WI38 (cell line): ENCODE results near the gene PDGFRB.

Experiments used
- H3K4me3 ChIP-seq: 2 replicates; pipeline ENCODE4 v1.5.1; 2011; ENCODE audit warnings: low read depth, mild to moderate bottlenecking, control low read depth, low read length
- CTCF ChIP-seq: IDR thresholded peaks from 2 replicates; pipeline ENCODE4 v1.5.1; 2012; ENCODE audit warnings: low read depth, mild to moderate bottlenecking, control low read depth, low read length

The PDGFRB gene

GRCh38 chr5:150113047-150113744, 42.4 kb downstream of the PDGFRB start:
- no peak for TF ChIP-seq CTCF
- no peak overlapping the region for H3K4me3 ChIP-seq

- no peak for TF ChIP-seq CTCF
- H3K4me3 ChIP-seq, result no peak overlapping the region
These were observed 43.2 kb downstream of the PDGFRB start for GRCh38 chr5:150112201-150113046.

- TF ChIP-seq CTCF, result no peak
- H3K4me3 ChIP-seq, result no peak overlapping the region
These were observed 44.5 kb downstream of the PDGFRB start for GRCh38 chr5:150111122-150111521.

GRCh38 chr5:150109921-150110320, 45.7 kb downstream of the PDGFRB start:
- no peak overlapping the region for H3K4me3 ChIP-seq
- TF ChIP-seq CTCF, result no peak

- H3K4me3 ChIP-seq, result no peak overlapping the region
- TF ChIP-seq CTCF, result no peak
These were observed 46.7 kb downstream of the PDGFRB start for GRCh38 chr5:150108711-150109514.

GRCh38 chr5:150107909-150108447, 47.7 kb downstream of the PDGFRB start:
- no peak for TF ChIP-seq CTCF
- H3K4me3 ChIP-seq, result no peak overlapping the region
